ENCODE data around the gene SRPK3.
"Not testable (repeated sequence)": the region's sequence is repeated elsewhere in the genome, so short reads cannot be mapped to it uniquely, and the experiment has no call there.

Gene SRPK3

GRCh38 chrX:153780678-153781427 is at the start of gene SRPK3:
SRPK3 (plus strand) TSS chrX:153781041; CDS start chrX:153781087, 46 bp downstream.
- DNase-seq = no peak

DNA sequence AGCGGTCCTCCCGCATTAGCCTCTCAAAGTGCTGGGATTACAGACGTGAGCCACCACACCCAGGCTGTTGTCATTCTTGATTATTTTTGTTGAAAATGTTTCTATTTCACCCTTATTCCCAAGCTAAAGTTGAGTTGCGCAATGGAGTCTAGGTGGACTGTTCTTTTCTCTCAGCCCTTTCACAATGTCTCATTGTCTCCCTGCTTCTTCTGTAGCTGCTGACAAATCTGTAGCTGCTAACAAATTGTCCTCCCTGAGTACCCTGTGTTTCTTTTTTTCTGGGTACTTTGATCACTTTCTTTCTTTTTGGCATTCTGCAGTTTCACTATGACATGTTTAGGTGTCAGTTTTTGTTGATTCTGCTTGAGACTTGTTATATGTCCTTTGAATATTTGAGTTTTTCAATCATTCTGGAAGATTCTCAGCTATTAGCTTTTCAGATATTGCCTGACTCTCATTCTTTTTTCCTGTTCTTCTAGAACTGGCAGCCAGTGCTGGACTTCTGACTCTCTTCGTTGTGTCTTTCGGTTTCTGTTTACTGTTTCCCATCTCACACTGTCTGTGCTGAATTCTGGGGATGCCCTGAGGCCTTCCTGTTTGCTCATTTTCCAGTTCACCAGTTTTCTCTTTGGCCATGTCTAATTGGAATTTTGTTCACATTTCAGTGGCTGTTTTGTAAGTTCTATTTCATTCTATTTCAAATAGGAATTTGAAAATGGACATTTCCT is 49.6 kb upstream of the SRPK3 start:
- DNase-seq = no peak

GRCh38 chrX:153731845-153732215 is 49.0 kb upstream of the SRPK3 start:
- no peak for DNase-seq

DNA sequence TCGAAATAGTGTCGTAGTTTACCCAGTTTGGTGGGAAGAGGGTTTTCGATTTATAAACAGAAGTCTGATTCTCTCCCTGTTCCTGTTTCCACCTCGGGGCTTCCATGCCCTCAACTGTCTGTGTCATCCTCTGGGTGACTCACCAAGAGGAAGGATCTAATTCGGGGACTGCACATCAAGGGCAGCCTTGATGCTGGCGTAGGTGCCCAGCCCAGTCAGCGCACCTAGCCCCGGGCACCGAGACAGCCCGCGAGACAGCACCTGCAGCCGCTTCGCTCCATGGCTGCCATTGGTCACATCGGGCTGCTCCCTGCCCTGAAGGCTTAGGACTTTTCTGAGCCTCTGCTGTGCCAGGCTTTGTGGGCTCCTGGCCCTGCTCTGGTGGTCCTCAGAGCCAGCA is 48.4 kb upstream of the SRPK3 start:
- no peak for DNase-seq

DNA sequence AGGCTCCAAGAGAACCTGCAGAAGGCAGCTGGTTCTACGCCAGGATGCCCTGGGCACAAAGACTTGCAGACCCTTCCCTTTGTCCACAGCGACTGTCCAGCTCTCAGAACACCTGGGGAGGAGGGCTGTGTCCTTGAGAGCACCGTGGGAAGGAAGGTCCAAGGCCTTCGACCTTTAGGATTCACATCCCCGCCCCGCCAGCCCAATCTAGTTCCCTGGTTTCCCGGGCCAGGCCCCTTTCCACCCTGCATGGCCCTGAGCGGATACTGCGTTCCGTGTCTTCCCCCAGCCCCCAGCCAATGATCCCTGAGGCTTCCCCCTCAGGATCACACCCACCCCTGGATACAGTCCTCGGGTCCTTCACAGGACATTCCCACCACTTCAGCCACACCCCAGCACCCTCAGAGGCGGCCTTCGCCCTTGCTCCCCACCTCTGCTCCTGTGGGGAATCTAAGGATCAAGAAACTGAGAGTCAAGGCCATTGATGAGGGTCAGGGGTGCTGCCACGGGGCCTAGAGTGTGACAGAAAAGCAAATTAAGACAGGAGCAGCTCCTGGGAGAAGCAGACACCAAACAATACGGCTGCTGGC is 47.1 kb upstream of the SRPK3 start:
- DNase-seq = no peak

DNA sequence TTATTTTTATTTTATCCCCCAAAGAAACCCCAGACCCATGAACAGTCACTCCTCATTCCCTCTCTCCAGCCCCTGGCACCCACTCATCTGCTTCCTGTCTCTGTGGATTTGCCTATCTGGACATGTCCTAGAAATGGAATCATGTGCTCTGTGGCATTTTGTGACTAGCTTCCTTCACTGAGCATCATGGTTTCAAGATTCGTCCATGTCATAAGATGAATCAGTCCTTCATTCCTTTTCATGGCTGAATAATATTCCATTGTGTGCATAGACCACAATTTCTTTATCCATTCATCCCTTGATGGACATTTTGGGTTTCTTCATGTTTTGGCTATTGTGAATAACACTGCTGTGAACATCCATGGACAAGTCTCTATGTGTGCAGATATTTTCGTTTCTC is 46.0 kb upstream of the SRPK3 start:
- DNase-seq = no peak

- DNase-seq = no peak
Measured at GRCh38 chrX:153735274-153735673, 45.6 kb upstream of the SRPK3 start.

GRCh38 chrX:153736071-153736820 is 44.6 kb upstream of the SRPK3 start:
- no peak for DNase-seq

DNA sequence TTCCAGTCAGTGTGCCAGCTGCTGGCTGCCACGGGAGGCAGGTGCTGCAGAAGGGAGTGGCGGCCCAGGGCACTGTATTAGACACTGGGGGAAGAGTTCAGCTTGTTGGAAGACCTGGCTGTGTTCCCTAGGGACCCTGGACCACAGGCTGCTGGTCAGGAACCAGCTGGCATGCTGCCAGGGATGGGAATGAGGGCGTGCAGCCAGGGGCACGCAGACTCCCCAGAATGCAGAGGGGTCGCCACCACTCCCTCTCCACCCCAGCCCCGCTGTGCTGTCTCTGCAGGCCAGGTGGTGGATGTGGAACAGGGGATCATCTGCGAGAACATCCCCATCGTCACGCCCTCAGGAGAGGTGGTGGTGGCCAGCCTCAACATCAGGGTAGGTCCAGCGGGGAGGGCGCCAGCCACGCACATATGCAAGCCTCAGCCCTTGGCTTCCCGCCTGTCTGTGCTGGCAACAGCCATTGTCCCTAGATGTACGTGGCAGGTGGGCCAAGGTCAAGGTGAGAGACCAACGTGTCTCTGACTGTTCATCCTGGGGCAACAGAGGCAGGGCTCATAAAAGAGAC is 43.9 kb upstream of the SRPK3 start:
- DNase-seq = no peak

- DNase-seq = no peak
Measured at GRCh38 chrX:153738056-153738605, 42.7 kb upstream of the SRPK3 start.

DNA sequence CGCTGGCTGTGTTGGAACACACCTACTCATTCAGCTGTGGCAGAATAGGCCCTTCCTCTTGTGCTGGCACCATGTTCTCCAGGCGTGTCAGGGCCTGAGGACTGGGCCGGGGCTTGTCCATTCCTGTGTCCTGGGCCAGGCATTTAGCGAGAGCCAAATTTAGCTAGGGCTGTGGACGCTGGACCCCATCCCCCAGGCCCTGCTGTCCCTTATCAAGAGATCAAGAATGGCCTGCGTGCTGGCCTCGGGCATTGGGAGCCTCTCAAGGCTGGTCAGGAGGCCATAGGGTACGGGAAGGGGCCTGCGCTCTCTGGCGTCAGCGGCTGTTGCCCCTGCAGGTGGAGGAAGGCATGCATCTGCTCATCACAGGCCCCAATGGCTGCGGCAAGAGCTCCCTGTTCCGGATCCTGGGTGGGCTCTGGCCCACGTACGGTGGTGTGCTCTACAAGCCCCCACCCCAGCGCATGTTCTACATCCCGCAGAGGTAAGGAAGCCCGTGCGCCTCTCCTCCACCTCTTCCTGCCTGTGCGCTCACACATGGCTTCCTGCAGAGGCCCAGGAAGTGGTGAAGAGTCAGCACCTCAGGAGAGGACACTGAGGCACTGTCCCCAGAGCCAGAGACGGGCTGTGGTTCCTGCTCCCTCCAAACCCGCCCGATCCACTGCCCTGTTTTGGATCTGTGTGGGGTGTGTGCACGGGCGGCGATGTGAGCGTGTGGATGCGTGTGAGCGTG is 40.9 kb upstream of the SRPK3 start:
- DNase-seq = no peak

GRCh38 chrX:153740631-153741222 is 40.1 kb upstream of the SRPK3 start:
- no peak for DNase-seq

DNA sequence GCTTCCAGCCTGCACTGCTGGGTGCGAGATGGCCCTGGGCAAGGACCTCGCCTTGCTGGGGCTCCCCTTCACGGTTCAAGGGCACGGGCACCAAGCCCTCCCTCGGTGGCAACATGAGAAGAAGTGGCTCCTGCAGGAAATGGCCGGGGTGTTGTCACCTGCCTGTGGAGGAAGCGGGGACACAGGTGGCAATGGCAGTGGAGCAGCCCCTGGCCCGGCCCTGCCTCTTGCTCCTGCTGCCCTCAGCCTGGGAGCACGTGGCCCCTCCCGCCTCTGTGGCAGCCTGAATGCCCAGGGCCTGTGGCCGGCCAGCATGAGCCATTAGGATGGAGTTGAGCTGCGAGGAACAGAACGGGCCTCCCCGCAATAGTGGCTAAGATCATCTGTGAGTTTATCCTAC is 39.4 kb upstream of the SRPK3 start:
- no peak for DNase-seq

DNA sequence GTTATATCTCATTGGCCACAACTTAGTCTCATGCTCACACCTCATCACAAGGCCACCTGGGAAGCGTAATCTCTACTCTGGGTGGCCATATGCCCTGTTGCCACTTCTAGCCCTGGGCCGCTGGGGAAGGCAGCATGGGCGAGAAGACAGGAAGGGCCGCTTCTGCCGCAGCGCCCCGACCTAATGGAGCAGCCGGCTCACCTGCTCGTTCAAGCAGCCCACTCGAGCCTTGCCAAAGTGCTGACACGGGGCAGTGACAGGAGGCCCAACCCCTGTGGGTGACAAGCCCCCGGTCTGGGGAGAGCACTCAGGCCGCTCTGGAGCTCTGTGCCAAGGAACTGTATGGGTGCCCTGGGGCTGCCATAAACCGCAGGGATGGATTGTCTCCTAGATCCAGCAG is 38.7 kb upstream of the SRPK3 start:
- not testable (repeated sequence) for DNase-seq

- not testable (repeated sequence) for DNase-seq
Measured at GRCh38 chrX:153742796-153743467, 37.9 kb upstream of the SRPK3 start.

DNA sequence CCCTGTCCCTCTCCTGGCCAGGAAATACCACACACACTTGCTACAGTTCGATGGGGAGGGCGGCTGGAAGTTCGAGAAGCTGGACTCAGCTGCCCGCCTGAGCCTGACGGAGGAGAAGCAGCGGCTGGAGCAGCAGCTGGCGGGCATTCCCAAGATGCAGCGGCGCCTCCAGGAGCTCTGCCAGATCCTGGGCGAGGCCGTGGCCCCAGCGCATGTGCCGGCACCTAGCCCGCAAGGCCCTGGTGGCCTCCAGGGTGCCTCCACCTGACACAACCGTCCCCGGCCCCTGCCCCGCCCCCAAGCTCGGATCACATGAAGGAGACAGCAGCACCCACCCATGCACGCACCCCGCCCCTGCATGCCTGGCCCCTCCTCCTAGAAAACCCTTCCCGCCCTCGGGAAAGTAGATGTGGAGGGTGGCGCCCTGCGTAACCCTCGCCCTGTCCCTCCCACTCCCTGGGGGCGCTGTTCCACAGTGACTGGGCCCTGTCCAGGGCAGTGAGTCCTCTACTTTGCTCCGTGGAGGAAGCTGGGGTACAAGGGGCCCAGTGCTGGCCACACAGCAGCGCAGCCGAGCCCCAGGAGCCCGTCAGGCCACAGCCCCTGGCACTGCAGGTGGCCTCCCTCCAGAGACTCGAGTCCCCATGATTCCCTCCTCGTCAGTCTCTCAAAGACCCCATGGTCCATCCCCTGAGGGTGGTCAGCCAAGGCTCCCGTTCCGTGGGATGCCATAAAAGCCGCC is 37.2 kb upstream of the SRPK3 start:
- DNase-seq = not testable (repeated sequence)

GRCh38 chrX:153744210-153745066 is 36.4 kb upstream of the SRPK3 start:
- DNase-seq = no peak

- not testable (repeated sequence) for DNase-seq
Measured at GRCh38 chrX:153745067-153745433, 35.8 kb upstream of the SRPK3 start.

DNA sequence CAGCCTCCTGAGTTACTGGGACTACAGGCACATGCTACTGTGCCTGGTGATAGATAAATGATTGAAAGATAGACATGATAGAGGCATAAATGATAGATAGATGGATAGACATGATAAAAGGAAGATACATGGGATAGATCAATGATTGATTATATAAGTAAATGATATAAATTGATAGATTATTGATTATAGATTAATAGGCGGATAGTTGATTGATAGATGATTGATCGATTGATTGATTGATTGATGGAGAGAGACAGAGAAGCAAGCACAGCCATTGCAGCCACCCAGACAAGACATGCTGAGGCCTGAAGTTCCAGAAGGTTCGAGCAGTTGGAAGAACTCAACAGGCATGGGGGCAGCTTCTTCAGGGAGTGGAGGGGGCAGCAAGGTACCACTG is 34.5 kb upstream of the SRPK3 start:
- no peak for DNase-seq
